ENCODE data around the gene SLC6A18.
"Not testable (repeated sequence)": the region's sequence is repeated elsewhere in the genome, so short reads cannot be mapped to it uniquely, and the experiment has no call there.

Gene SLC6A18

DNA sequence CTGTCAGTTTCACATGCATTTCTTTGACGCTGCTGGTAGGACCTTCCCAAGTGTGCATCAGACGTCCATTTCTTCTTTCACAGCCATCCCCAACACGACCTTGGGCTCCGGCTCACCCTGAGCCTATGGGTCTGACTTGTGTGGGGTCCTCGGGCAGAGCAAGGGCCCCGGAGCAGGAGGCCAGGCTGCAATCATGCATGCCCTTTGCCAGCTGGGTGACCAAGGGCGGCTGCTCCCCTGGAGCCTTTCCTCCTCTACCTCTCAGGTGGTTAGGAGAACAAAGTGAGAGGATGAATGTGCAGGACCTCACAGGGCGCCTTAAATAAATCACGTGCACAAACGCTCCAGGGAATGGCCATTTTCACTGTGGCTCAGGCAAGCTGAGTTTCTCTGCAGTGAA is 36.5 kb downstream of the SLC6A18 start:
- no peak for DNase-seq (ENCODE audit: low spot score)
- TF ChIP-seq, protein P1, sequence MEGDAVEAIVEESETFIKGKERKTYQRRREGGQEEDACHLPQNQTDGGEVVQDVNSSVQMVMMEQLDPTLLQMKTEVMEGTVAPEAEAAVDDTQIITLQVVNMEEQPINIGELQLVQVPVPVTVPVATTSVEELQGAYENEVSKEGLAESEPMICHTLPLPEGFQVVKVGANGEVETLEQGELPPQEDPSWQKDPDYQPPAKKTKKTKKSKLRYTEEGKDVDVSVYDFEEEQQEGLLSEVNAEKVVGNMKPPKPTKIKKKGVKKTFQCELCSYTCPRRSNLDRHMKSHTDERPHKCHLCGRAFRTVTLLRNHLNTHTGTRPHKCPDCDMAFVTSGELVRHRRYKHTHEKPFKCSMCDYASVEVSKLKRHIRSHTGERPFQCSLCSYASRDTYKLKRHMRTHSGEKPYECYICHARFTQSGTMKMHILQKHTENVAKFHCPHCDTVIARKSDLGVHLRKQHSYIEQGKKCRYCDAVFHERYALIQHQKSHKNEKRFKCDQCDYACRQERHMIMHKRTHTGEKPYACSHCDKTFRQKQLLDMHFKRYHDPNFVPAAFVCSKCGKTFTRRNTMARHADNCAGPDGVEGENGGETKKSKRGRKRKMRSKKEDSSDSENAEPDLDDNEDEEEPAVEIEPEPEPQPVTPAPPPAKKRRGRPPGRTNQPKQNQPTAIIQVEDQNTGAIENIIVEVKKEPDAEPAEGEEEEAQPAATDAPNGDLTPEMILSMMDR (IDR thresholded peaks at IDR 0.05; ENCODE audit: extremely low read depth, missing control alignments) = no peak

DNA sequence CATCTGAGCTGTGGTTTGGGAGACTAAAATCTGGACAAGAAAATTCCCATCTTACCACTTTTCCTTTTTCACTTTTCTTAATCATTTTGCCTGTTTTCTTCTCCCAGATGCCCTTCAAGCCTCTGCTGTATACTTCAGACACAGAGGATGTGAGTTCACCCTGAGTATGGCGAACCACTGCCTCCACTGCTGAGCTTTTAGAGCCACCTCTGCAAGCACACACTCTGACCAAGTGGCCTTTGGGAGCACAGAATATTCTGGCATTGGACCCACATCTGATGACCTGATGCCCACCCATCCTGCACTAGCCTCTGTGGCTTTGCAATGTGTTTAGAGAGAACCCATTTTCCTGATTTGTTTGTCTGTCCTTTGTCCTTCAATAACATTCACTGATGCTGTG is 37.2 kb downstream of the SLC6A18 start:
- no peak for DNase-seq (ENCODE audit: low spot score)
- TF ChIP-seq, protein P1 (IDR thresholded peaks at IDR 0.05; ENCODE audit: extremely low read depth, missing control alignments) = no peak

DNA sequence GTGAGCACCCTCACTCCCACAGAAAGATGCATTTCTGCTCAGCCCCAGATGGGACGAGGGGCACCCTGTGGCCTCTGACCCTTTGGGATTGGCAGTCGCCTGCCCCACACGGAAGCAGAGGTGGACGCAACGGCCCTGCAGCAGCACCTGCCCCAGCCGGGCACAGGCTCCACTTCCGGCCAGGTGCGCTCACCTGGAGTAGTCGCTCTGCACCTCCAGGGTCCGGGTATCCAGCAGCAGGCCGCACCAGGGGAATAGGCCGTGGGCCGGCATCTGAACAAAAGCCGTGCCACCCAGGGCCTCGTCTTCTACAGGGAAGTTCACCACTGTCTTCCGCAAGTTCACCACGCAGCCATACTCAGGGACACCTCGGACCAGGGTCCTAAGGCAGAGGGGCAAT is 39.0 kb downstream of the SLC6A18 start:
- TF ChIP-seq, protein P1 (IDR thresholded peaks at IDR 0.05; ENCODE audit: extremely low read depth, missing control alignments) = no peak
- no peak for DNase-seq (ENCODE audit: low spot score)

DNA sequence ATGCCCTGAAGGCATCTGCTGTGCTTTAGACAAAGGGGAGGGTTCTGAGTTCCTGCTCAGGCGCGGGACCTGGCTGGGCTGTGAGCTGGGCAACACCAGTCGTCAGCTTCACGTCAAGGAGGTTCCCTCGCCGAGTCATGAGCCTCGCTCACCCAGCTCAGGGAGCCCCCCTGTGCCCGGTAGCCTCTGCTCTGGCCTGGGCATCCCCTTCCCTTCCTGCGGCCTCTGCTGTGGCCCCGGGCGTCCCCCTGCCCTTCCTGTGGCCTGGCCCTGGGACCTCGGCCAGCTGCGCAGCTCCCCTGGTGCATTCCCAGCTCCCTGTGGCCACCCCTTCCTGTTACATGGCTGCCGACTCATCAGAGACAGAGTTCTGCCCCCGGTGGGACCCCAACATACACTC is 39.8 kb downstream of the SLC6A18 start:
- TF ChIP-seq, protein P1 (IDR thresholded peaks at IDR 0.05; ENCODE audit: extremely low read depth, missing control alignments) = no peak
- DNase-seq (ENCODE audit: low spot score) = no peak

DNA sequence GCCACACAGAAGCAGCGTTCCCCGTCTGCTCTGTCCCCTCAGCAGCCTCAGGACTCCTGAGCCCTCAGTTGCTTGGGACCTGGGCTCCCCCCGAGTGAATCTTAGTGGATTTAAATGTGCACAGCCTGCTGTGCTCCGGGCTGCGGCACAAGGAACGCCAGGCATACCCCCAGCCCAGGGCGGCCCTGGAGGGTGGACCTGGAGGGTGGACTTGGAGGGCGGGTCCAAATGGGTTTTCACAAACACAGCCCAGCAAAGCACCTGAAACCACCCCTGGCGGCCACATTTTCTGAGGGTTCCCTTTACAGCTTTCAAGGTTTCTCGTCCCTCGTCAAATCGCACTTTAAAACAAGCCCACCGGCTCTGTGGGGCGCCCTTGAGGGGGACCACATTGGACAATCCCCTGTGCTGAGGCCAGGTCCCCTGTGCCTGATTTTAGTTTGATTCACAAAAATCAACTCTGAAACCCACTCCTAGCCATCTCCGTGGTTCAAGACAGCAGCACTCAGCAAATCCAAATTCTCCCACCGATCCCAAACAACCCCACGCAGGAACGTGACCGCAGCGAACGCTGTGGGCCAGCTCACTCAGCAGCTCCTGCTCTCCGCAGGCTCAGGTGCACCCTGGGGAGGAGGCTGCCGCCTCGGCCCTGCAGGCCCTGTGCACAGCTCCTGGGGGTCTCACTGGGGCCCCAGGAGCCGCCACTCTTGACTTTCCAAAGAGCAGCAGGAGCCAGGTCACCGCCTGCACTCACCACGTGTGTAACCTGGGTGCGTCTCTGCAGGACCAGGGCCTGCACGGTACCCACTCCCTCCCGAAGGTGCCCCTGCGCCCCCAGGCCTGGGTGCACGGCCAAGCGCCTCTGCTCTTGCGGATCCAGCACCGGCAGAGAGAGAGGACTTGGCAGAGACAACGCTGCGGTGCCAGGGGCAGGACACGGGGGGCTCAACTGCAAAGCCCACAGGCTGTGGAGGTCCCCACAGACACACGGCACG is 40.6 kb downstream of the SLC6A18 start:
- TF ChIP-seq, protein P1 (IDR thresholded peaks at IDR 0.05; ENCODE audit: extremely low read depth, missing control alignments) = no peak
- no peak for DNase-seq (ENCODE audit: low spot score)

DNA sequence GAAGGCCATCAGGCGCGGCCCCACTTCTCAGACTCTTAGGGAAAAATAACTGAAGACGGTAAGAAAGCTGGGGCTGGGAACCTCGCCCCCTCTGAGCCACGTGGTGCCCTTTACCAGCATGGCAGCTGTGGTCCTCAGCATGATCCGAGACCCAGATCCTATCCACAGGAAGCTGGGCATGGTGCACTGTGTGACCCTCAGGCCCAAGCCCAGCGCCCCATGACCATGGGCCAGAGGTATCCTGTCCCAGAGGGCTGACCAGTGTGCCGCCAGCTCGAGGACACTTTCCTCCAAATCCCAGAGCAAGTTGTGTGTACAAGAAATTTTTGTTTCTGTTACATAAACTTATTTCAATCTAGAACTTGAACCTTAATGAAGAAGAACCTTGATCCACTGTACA is 41.6 kb downstream of the SLC6A18 start:
- TF ChIP-seq, protein P1 (IDR thresholded peaks at IDR 0.05; ENCODE audit: extremely low read depth, missing control alignments) = no peak
- no peak for DNase-seq (ENCODE audit: low spot score)

DNA sequence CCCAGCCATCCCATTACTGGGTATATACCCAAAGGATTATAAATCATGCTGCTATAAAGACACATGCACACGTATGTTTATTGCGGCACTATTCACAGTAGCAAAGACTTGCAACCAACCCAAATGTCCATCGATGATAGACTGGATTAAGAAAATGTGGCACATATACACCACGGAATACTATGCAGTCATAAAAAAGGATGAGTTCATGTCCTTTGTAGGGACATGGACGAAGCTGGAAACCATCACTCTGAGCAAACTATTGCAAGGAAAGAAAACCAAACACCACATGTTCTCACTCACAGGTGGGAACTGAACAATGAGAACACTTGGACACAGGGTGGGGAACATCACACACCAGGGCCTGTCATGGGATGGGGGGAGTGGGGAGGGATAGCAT is 42.3 kb downstream of the SLC6A18 start:
- not testable (repeated sequence) for DNase-seq (ENCODE audit: low spot score)

DNA sequence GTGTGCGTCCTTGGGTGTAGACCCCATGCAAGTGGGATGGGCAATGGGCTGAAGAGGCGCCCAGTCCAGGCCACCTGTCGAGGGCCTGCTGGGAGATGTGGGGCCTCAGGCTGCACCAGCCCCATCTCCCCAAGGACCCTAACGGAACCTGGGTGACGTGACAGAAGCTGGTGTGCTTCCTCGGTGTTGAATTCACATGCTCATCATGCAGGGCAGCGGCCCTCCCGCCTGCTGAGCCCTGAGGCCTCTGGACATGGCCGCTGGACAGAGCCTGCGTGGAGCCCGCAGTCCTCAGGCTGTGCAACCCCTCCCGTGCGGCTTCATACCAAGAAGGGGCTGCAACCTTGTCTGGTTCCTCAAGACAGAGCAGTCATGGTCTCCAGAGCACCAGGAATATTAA is 42.9 kb downstream of the SLC6A18 start:
- TF ChIP-seq, protein P1 (IDR thresholded peaks at IDR 0.05; ENCODE audit: extremely low read depth, missing control alignments) = no peak
- DNase-seq (ENCODE audit: low spot score) = no peak

Measured in GM20000 (cell line).